Esophagus squamous epithelium (tissue), 4 donors: Measurements from ENCODE around the gene ZNF502.

Source experiments
- CTCF ChIP-seq, 6 experiments: fragments of 450-650 bp in 4 of 6; fragments of 200-600 bp in 2 of 6; sonication (generic) in 2 of 6; IDR thresholded peaks; one replicate each; pipeline ENCODE4 v1.5.1; 2016 to 2019; ENCODE audit warnings: antibody characterized with exemption in 6 of 6, mild to moderate bottlenecking in 4 of 6, moderate library complexity in 4 of 6
- POLR2A ChIP-seq, 4 donors: fragments of 450-650 bp; IDR thresholded peaks; one replicate each; pipeline ENCODE4 v1.6.1; 2017; ENCODE audit warnings: antibody characterized with exemption in 4 of 4, mild to moderate bottlenecking in 4 of 4, moderate library complexity in 3 of 4

GRCh38 chr3:44682182-44682896 is 30.1 kb upstream of the ZNF502 start:
- TF ChIP-seq CTCF (IDR thresholded peaks at IDR 0.05) (no peak), POLR2A (IDR thresholded peaks at IDR 0.05) (no peak)
